ENCODE measurements around the gene CEBPZ. TPM values are rescaled to one million over a fixed set of nuclear protein-coding genes. Genes with fewer than 3 reads are reported as not detected.

CEBPZ gene
- total and polyA plus RNA-seq, 2 of the 13 experiments (the other 11 are each of a cell fraction or from before 2014, with no cell fraction given): 14.4 to 117 TPM

DNA sequence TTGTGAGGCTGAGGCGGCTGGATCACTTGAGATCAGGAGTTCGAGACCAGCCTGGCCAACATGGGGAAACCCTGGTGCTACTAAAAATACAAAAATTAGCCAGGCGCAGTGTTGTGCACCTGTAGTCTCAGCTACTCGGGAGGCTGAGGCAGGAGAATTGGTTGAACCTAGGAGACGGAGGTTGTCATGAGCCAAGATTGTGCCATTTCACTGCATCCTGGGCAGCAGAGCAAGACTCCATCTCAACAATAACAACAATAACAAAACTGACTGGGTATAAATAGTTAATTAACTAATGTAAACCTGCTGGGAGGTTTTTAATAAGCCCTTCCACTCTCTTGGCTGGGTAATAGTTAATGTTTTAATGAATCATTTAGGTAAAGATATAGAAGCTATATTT, 50.8 kb downstream of the CEBPZ start:
- no peak for DNase-seq (ENCODE audit: low spot score)
- in situ Hi-C loops (cut with HindIII; ENCODE audit: extremely low pct_ligation_motif_present, low pct_unique_long_range_greater_than_20kb): no loop called here
- Histone ChIP-seq H3K79me2 (ENCODE audit: insufficient read depth, low read length) (no peaks in the 10 kb centered on the region), H3K27ac (ENCODE audit: extremely low read length, insufficient read depth, low read length) (no peak overlapping the region), H2AFZ (ENCODE audit: low read length) (no peak overlapping the region), H3K36me3 (replicated peaks in 1 of 2; ENCODE audit: control insufficient read depth in 1 of 2, insufficient read depth in 2 of 2, low read length in 2 of 2) (no peaks in the 10 kb centered on the region), H3K4me3 (replicated peaks in 1 of 3; ENCODE audit: insufficient read depth in 1 of 3, low read depth in 2 of 3, low read length in 3 of 3) (no peak overlapping the region), H3K9me3 (ENCODE audit: low read length) (no peaks in the 10 kb centered on the region), H3K27me3 (ENCODE audit: control insufficient read depth in 1 of 2, insufficient read depth in 2 of 2, low read length in 2 of 2) (peaks cover under 1 to 6% of the 10 kb centered on the region in 2 experiments; a peak in 3 of 5 replicates), H3K4me1 (ENCODE audit: insufficient read depth, low read length) (peaks cover 7% of the 10 kb centered on the region), H3K9ac (ENCODE audit: insufficient read depth, low read depth, low read length) (no peak overlapping the region), H3K4me2 (ENCODE audit: low read depth, low read length) (no peak overlapping the region), H4K20me1 (ENCODE audit: insufficient read depth, low read length) (no peaks in the 10 kb centered on the region)
- no peak for FAIRE-seq
- no TSS peak for BruUV-seq (replicated peaks)
- ChIA-PET CTCF (ENCODE audit: low intra/inter-chr PET ratio, low total read pairs) (no interaction called here), POLR2A (no interaction called here)
- ATAC-seq: no peak
- intact Hi-C loops (cut with micrococcal nuclease; ENCODE audit: unreplicated experiment): no loop called here
- WGBS (ENCODE audit: low lambda C conversion rate): 71% methylated on average over 5 of the region's 5 CpGs
- TF ChIP-seq, protein P1, sequence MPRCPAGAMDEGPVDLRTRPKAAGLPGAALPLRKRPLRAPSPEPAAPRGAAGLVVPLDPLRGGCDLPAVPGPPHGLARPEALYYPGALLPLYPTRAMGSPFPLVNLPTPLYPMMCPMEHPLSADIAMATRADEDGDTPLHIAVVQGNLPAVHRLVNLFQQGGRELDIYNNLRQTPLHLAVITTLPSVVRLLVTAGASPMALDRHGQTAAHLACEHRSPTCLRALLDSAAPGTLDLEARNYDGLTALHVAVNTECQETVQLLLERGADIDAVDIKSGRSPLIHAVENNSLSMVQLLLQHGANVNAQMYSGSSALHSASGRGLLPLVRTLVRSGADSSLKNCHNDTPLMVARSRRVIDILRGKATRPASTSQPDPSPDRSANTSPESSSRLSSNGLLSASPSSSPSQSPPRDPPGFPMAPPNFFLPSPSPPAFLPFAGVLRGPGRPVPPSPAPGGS (CRISPR knock-in tag; IDR thresholded peaks at IDR 0.05): no peak
- TF ChIP-seq ZNF589 (CRISPR knock-in tag; conservative IDR thresholded peaks at IDR 0.05) (no peak), HNF4G (IDR thresholded peaks at IDR 0.05; ENCODE audit: borderline replicate concordance, low read depth, low read length) (no peak), HNF4G (CRISPR knock-in tag; IDR thresholded peaks at IDR 0.05; ENCODE audit: borderline replicate concordance, low read depth) (no peak), ZNF562 (CRISPR knock-in tag; IDR thresholded peaks at IDR 0.05; ENCODE audit: borderline replicate concordance) (no peak), TRAFD1 (CRISPR knock-in tag; IDR thresholded peaks at IDR 0.05; ENCODE audit: borderline replicate concordance) (no peak)
